NCI-H146 treated with DMSO at 0.1 percent for 48 hours (cell line): ENCODE results near the gene ZNG1B.
"Not testable (repeated sequence)": the region's sequence is repeated elsewhere in the genome, so short reads cannot be mapped to it uniquely, and the experiment has no call there.

Source experiments
- DNase-seq: peaks from one replicate; lab custom pipeline; 2025; ENCODE audit not compliant: unreplicated experiment; lab: John Stamatoyannopoulos, UW

The ZNG1B gene

DNA sequence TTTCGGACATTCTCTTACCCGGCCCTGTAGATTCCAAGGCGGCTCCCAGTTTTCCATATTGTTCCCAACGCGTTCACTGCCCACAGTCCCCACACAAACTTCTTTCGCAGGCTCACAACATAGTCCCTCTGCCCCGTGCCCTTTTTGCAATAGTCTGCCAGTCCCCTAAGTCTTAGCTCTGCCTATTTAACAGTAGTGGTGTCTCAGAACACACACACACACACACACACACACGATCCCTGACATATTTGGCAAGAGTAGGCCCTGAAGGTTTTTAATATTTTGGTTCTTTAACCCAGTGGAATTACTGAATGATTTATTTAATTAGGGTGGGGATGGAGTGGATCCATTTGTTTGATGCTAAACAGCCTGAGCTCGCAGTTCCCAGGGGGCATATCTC is 105.0 kb downstream of the ZNG1B start:
- DNase-seq, result not testable (repeated sequence)
